WI38 (cell line): Measurements from ENCODE around the gene CCR2.
"Not testable (repeated sequence)": the region's sequence is repeated elsewhere in the genome, so short reads cannot be mapped to it uniquely, and the experiment has no call there.

ENCODE experiments used
- H3K4me3 ChIP-seq: 2 replicates; pipeline ENCODE4 v1.5.1; 2011; ENCODE audit warnings: low read depth, mild to moderate bottlenecking, control low read depth, low read length
- TF ChIP-seq, protein P1 (sequence below): IDR thresholded peaks from 2 replicates; pipeline ENCODE4 v1.5.1; 2012; ENCODE audit warnings: low read depth, mild to moderate bottlenecking, control low read depth, low read length

Gene CCR2

DNA sequence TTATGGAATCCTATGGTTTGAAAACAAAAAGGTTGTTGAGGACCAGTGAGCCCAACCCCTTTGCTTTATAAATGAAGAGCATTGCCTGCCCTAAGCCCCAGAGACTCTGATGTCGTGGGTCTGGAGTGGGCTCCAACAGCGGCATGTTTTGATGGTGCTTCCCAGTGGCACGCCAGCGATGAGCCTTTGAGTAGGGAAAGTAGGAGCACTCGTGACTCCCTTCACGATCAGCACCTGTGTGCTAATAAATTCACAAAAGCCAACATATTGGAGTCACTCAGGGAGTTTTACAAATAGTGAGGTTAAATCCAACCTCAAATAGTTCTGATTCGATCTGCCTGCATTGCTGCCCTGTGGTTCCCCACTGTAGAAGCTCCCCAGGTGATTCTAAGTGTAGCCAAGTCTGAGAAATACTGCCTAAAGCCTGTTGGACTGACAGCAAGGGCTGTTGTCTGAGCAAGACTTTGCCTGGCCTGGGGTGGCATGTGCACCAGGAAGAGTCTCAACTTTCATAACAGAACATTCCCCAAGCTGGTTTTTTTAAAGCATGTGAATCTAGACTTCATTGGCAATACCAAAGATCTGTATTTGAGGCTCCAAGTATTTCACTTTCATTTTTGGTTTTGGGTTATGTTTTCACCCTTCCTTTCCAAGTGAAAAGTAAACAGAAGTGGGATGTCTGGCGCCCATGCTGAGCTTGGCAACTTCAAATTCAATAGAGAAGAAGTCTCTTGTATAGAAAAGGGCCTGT lies 26.7 kb downstream of the CCR2 start:
- TF ChIP-seq, protein P1, sequence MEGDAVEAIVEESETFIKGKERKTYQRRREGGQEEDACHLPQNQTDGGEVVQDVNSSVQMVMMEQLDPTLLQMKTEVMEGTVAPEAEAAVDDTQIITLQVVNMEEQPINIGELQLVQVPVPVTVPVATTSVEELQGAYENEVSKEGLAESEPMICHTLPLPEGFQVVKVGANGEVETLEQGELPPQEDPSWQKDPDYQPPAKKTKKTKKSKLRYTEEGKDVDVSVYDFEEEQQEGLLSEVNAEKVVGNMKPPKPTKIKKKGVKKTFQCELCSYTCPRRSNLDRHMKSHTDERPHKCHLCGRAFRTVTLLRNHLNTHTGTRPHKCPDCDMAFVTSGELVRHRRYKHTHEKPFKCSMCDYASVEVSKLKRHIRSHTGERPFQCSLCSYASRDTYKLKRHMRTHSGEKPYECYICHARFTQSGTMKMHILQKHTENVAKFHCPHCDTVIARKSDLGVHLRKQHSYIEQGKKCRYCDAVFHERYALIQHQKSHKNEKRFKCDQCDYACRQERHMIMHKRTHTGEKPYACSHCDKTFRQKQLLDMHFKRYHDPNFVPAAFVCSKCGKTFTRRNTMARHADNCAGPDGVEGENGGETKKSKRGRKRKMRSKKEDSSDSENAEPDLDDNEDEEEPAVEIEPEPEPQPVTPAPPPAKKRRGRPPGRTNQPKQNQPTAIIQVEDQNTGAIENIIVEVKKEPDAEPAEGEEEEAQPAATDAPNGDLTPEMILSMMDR: no peak
- H3K4me3 ChIP-seq: no peak overlapping the region

DNA sequence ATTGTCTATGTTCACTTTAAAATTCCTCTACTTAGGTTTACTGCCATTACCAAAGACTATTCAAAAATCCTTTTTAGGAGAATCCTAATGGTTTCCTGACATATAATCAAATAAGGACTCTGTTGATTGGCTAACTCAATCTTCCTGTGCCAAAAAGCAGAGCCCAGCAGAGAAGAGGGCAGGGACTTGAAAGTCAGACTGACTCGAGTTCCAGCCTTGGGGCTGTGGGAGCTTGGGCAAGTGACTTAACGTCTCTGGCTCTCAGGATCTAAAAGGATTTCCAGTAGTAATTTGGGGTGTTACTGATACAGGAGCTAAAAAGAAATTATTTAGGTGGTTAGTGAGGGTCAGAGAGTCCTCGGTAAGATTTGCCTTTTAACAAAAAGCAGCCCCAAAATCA lies 27.7 kb downstream of the CCR2 start:
- H3K4me3 ChIP-seq: no peak overlapping the region
- TF ChIP-seq, protein P1: no peak

DNA sequence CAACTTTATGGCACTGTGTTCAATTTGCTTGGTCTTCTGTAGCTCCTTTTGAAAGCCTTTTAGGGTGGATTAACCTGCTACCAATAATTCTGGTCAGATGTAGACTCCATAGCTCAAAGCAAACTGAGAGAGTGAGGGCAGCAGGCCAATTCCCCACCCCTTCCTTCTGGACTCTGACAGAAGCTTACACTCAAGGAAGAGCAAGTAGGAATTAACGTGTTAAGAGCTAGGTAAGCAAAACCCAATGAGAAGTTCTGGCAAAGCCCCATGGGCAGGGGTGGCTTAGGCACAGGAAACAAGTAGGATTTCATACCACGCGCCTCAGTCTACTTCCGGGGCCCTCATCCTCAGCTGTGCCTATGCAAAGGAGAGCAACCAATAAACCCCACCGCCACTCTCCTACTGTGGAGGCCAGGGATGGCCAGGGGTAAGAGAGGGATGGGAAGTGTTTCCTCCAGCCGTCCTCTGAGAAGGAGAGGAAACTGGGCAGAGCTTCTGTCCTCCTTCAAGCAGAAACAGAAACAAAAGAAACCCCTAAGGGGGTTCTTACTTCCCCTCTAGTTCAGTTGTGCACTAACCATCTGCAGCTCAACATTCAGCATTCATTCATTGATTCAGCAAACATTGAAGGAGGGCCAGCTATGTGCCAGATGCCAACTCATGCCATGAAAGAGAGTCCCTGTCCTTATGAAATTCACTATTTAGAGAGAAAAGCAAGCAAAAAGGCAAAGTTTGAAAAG lies 29.5 kb downstream of the CCR2 start:
- H3K4me3 ChIP-seq: no peak overlapping the region
- TF ChIP-seq, protein P1: no peak

DNA sequence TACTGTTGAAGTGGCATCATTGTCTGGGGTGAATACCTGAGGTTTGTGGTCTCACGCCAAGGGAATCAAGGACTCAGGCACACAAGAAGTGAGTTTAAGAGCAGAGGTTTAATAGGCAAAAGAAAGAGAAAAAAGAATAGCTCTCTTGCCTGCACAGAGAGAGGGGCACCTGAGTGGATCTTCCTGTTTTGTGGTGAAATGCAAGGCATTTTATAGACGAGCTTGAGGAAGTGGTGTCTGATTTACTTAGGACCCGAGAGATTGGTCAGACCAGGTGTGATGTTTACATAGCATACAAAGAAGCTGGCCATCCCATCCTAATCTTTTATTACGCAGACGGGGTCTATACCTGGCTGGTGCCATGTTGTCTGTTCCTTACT lies 30.0 kb downstream of the CCR2 start:
- TF ChIP-seq, protein P1: no peak

DNA sequence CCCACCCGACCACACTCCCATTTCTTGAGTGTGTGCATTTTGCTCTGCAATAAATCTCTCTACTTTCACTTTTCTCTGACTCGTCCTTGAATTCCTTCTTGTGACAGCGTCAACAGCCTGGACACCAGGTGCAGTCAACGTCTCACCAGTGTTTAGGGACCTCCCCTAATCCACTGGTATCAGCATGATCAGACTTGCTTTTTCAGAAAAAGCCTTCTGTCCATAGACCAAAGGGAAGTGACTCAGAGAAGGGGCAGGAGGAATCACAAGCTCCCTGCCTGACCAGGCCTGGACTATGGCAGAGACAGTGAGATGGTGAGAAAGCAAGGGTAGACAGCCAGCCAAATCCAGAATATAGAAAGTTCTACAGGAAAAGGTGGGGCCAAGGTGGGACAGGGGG lies 32.3 kb downstream of the CCR2 start:
- H3K4me3 ChIP-seq: no peak overlapping the region

More for the DNA sequence above, 30.0 kb downstream of the CCR2 start:
- no peak overlapping the region for H3K4me3 ChIP-seq

DNA sequence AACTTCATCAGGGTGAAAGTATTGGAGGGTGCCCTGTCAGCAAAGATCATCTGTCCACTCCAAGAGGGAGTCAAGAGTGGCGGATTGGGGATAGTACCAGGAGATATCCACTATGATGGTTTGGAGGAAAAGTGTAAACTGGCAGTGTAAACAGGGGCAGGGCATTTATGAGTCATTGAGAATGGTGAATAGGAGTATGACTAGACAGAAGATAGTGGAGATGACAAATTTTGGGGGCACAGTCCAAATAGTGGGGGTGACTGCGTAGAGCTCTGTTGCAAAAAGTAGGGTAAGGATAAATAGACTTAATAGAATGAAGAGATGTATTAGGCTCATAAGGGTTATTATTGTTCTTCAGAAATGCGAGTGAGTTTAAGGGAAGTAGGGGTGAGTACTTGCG lies 34.9 kb downstream of the CCR2 start:
- not testable (repeated sequence) for H3K4me3 ChIP-seq

More for the DNA sequence above, 32.3 kb downstream of the CCR2 start:
- TF ChIP-seq, protein P1: no peak

DNA sequence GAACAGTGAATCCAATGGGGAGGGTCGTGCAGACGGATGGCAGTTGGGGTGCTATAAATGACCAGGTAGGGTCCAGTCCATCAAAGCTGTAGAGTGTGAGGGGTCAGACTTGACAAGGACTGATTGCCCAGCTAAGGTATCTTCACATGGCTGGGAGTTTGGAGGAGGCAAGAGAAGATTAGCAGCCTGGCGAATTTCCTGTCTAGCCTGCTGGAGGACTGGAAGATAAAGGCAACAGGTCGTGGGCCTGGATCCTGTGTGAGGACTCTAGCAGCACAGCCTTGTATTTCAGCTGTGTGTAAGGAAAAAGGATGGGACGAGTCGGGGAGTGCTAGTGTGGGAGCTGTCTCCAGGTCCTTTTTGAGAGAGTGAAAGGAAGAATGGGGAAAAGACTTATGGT lies 35.4 kb downstream of the CCR2 start:
- TF ChIP-seq, protein P1: no peak
- H3K4me3 ChIP-seq: no peak overlapping the region

DNA sequence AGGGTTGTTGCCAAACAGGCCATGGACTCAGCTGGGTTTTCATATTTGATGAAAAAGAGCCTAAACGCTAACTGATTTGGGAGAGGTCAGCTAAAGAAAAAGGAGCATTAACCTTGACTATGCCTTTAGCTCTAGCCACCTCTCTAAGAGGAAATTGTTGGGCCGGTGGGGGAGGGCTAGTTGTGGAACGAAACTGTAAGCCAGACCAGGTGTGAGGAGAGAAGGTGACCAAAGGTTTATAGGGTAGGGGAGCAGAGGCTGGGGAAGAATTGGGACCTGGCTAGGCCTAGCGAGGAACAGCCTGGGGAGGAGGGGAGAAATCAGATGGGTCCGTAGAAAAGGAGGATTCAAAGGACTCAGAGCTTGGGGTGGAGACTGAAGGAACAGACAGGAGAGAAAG lies 37.6 kb downstream of the CCR2 start:
- H3K4me3 ChIP-seq: not testable (repeated sequence)
